ENCODE results near the gene RHBDF2. TPM values are rescaled to one million over a fixed set of nuclear protein-coding genes. Genes with fewer than 3 reads are reported as not detected.

RHBDF2 gene
- total RNA-seq, 1 donor from 2014 or later: 17.5 TPM

DNA sequence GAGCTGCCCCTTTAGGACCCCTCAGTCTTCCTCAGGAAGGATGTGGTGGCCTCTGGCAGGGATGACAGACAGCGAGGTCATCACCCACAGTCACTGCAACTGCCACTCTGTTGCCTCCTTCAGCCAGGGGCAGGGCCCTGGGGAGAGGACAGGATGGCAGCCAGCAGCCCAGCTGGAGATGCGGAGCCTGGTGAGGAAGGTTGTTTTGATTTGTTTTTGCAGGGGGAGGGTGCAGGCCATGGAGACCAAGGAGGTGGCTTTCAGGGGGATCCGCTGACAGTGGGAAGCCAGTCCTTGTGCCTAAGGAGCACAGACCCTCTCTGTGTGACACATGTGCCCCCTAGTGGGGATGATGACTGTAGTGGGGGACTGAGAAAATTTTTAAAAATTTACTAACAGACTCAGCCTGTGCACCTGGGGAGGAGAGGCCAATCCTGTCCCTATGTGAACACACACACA is 46.0 kb upstream of the RHBDF2 start:
- no peaks in the 10 kb centered on the region for H3K9me3 Mint-ChIP-seq (ENCODE audit: unreplicated experiment)
- DNase-seq (ENCODE audit: extremely low spot score, unreplicated experiment): no peak
- peaks cover 3% of the 10 kb centered on the region for H3K36me3 Mint-ChIP-seq (ENCODE audit: unreplicated experiment)
- H3K27ac Mint-ChIP-seq (ENCODE audit: unreplicated experiment): no peak overlapping the region
- no peak overlapping the region for H3K4me3 Mint-ChIP-seq (ENCODE audit: unreplicated experiment)
- peak; percentile 79 for TF ChIP-seq CTCF (IDR thresholded peaks at IDR 0.05)
- H3K27me3 Mint-ChIP-seq (ENCODE audit: unreplicated experiment): no peaks in the 10 kb centered on the region
- H3K4me1 Mint-ChIP-seq (ENCODE audit: unreplicated experiment): peaks cover 22% of the 10 kb centered on the region

DNA sequence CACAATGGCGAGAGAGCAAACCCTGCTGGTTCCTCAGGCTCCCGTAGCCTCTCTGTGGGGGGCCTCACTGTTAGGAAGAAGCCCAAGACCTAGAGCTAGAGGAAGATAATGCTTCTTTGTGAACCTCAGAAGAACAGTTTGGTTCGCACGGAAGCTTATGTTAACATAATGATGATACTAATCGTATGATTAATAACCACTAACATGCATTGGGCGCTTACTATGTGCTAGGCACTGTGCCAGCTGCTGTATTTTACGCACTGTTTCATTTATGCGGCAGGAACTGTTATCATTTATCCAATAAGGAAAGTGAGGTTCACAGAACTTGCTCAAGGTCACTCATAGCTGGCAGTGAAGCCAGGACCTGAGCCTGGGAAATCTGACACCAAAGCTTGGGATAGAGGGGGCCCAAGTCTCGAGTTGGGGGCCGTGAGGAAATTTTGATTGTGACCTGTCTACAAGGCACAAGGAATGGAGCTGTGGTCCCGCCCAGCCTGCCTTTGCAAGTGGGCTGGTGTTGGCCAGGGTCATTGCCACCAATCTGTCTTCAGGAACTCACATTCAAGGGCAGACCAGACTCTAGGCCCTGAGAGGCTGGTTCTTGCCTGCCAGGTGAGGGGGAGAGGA is 45.4 kb upstream of the RHBDF2 start:
- DNase-seq (ENCODE audit: extremely low spot score, unreplicated experiment): no peak
- H3K9me3 Mint-ChIP-seq (ENCODE audit: unreplicated experiment): no peaks in the 10 kb centered on the region

DNA sequence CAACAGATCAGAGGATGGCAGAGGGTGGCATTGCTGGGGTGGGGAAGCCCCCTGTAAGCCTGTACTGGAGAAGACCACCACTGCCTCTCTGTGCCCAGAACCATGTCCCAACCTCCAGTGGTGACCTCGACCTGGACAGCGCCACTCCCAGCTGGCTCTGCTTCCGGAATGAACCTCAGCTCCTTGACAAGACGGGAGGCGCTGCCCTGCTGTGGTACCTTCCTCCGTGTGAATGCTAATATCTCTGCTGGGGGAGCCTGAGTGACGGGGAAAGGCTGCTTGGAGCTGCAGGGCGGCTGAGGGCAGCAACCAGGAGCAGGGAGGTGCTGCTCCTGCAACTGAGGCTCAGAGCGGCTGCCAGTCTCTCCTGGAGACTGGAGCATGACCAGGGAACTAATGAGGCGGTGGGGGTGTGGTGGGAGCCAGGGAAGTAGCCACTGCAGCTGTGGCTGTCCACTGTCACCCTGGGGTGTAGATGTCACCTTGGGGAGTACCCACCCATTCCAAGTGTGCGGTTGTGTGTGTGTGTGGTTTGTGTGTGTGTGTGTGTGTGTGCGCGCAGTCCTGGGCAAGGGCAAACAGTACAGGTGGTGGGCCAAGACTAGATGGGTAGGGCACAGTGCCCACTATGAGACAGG is 44.8 kb upstream of the RHBDF2 start:
- no peak overlapping the region for H3K27ac Mint-ChIP-seq (ENCODE audit: unreplicated experiment)
- no peaks in the 10 kb centered on the region for H3K27me3 Mint-ChIP-seq (ENCODE audit: unreplicated experiment)
- no peaks in the 10 kb centered on the region for H3K9me3 Mint-ChIP-seq (ENCODE audit: unreplicated experiment)
- no peak overlapping the region for H3K4me3 Mint-ChIP-seq (ENCODE audit: unreplicated experiment)
- TF ChIP-seq CTCF (IDR thresholded peaks at IDR 0.05): no peak
- no peak for DNase-seq (ENCODE audit: extremely low spot score, unreplicated experiment)
- peaks cover 2% of the 10 kb centered on the region for H3K36me3 Mint-ChIP-seq (ENCODE audit: unreplicated experiment)
- H3K4me1 Mint-ChIP-seq (ENCODE audit: unreplicated experiment): peaks cover 21% of the 10 kb centered on the region

More for the DNA sequence above, 45.4 kb upstream of the RHBDF2 start:
- Mint-ChIP-seq H3K4me1 (ENCODE audit: unreplicated experiment) (peaks cover 22% of the 10 kb centered on the region), H3K27me3 (ENCODE audit: unreplicated experiment) (no peaks in the 10 kb centered on the region), H3K27ac (ENCODE audit: unreplicated experiment) (no peak overlapping the region), H3K4me3 (ENCODE audit: unreplicated experiment) (no peak overlapping the region), H3K36me3 (ENCODE audit: unreplicated experiment) (peaks cover 3% of the 10 kb centered on the region)
- TF ChIP-seq CTCF (IDR thresholded peaks at IDR 0.05): no peak

GRCh38 chr17:76544546-76545365 is 43.5 kb upstream of the RHBDF2 start:
- Mint-ChIP-seq H3K4me3 (ENCODE audit: unreplicated experiment) (no peak overlapping the region), H3K4me1 (ENCODE audit: unreplicated experiment) (peaks cover 25% of the 10 kb centered on the region), H3K36me3 (ENCODE audit: unreplicated experiment) (no peaks in the 10 kb centered on the region), H3K27ac (ENCODE audit: unreplicated experiment) (peak overlapping the region; percentile 55), H3K27me3 (ENCODE audit: unreplicated experiment) (no peaks in the 10 kb centered on the region), H3K9me3 (ENCODE audit: unreplicated experiment) (no peaks in the 10 kb centered on the region)
- DNase-seq (ENCODE audit: extremely low spot score, unreplicated experiment): no peak
- TF ChIP-seq CTCF (IDR thresholded peaks at IDR 0.05): no peak
